Mesenteric fat pad (tissue), 1 donor: ENCODE data around the gene TMEM248. TPM values are rescaled to one million over a fixed set of nuclear protein-coding genes. Genes with fewer than 3 reads are reported as not detected.
"Not testable (repeated sequence)": the region's sequence is repeated elsewhere in the genome, so short reads cannot be mapped to it uniquely, and the experiment has no call there.

Source experiments
- DNase-seq: peaks from one replicate; pipeline ENCODE4 v3.0.0-alpha.2; 2020; ENCODE audit warnings: low spot score
- total RNA-seq: library from RNA; stranded (reverse); fragmentation: NEBNext Ultra II Directional; extraction: Animal tissue kit (Norgen Biotek cat#: 25700); gene quantifications from one replicate; pipeline ENCODE4 v1.2.1, GENCODE V29; 2021
- donor health status: DM: yes; HTN: yes; CAD: no.

Gene TMEM248
- total RNA-seq, 1 donor from 2014 or later = 84.8 TPM

DNA sequence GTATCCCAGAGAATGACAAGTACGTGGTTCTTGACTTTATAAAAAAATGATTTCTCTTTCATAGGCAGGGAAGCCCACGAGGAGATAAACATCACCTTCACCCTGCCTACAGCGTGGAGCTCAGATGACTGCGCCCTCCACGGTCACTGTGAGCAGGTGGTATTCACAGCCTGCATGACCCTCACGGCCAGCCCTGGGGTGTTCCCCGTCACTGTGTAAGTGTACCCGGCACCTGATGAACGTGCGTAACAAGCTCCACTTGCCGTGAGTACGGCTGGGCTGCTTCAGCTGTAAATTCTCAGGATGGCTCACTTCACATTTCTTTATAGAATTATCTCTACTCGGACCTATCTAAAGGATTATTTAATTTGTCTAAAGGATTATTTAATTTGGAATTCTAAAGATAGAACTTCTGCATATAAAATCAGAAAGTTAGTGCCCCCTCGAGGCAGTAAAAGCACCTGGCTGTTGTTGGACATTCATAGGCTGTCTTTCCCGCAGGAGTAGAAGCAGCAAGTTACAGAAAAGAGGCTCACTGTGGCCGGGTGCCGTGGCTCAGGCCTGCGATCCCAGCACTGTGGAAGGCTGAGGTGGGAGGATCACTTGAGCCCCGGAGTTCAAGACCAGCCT lies 27.6 kb downstream of the TMEM248 start:
- no peak for DNase-seq

DNA sequence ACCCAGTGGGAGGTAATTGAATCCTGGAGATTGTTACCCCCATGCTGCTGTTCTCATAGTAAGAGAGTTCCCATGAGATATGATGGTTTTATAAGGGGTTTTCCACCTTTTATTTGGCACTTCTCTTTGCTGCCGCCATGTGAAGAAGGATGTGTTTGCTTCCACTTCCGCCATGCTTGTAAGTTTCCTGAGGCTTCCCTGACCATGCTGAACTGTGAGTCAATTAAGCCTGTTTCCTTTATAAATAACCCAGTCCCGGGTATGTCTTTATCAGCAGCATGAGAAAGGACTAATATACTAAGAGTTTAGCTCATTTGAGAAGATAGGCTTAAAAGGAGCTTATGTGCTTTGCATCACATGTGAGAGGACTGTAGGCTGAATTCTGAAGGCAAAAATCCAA lies 29.3 kb downstream of the TMEM248 start:
- DNase-seq = no peak

DNA sequence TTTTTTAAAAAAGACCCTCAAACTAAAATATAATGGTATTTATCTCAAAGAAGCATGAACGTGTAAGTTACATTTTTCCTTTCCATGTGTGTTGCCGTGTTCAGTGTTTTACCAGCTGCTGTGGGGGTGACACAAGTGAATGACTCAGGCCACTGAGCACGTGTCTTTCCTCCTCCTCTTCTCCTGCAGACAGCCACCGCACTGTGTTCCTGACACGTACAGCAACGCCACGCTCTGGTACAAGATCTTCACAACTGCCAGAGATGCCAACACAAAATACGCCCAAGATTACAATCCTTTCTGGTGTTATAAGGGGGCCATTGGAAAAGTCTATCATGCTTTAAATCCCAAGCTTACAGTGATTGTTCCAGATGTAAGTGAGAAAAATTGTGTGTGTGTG lies 29.7 kb downstream of the TMEM248 start:
- DNase-seq = no peak

DNA sequence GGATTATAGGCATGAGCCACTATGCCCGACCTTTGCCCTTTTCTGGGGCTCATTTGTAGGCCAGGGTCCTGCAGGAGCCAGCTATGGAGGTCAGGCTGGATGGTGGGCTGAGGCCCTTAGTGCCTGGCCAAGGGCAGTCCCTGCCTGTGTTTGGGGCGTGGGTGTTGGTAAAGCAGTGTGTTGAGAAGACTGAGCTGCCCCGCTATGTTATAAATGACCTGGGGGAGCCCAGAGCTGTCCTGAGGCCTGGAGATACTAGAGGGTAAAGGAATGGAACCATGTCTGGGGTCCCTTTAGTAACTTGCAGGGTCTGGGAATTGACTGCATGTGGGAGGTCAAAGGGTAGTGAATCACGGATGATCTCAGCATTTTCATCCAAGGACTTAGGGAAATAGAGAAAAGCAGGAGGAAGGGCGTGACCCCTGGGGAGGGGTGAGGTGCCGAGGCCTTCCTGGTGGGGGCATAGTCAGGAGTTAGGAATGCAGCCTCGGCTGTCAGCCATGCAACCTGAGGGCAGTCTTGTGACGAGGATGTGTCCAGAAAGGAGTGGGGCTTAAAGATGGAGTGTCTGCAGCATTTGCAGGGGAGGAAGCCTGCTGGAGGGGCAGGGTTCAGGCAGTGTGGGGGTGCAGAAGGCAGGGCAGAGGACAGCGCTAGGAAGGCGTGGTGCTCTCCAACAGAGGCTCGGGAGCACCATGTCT lies 31.5 kb downstream of the TMEM248 start:
- DNase-seq = no peak

DNA sequence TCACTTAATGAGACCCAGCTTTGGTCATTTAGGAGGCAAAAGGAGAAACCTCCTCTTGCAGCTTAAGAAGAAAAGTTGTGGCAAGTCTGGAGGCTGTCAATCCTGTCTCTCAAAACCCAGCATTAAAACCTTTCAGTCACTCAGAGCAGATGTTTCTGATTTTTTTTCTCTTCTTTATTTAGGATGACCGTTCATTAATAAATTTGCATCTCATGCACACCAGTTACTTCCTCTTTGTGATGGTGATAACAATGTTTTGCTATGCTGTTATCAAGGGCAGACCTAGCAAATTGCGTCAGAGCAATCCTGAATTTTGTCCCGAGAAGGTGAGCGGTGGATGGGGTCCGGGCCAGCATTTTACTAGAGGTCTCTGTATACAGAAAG lies 32.0 kb downstream of the TMEM248 start:
- no peak for DNase-seq

DNA sequence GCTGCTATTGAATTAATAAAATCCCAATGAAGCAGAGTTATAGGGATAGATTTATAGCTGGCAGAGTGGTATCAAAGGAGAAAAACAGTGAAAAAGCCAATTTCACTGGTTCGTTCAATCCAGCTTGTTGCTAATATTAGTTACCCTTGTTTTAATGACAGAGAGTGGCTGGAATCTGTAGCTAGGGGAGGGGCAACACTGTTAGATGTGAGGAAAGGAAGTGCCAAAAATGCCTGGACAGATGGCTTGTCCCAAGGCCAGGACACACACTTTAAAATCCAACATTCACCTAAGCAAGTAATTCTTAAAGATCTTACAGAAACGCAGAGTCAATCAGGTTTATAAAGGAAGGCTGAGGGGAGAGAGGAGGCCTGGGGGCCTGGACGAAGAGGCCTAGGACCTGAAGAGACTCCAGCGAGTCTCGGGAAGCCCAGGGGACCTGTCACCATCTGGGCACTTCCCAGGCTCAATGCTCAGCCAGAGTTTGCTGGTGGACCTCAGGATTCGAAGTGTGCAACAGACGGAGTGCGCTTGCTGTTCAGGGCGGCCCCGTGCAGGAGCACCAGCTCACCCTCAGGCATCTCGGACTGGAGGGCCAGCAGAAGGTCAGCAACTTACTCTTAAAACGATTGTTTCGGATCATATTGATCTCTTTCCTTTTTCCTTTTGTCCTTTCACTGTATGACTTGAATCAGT lies 36.7 kb downstream of the TMEM248 start:
- DNase-seq = no peak

DNA sequence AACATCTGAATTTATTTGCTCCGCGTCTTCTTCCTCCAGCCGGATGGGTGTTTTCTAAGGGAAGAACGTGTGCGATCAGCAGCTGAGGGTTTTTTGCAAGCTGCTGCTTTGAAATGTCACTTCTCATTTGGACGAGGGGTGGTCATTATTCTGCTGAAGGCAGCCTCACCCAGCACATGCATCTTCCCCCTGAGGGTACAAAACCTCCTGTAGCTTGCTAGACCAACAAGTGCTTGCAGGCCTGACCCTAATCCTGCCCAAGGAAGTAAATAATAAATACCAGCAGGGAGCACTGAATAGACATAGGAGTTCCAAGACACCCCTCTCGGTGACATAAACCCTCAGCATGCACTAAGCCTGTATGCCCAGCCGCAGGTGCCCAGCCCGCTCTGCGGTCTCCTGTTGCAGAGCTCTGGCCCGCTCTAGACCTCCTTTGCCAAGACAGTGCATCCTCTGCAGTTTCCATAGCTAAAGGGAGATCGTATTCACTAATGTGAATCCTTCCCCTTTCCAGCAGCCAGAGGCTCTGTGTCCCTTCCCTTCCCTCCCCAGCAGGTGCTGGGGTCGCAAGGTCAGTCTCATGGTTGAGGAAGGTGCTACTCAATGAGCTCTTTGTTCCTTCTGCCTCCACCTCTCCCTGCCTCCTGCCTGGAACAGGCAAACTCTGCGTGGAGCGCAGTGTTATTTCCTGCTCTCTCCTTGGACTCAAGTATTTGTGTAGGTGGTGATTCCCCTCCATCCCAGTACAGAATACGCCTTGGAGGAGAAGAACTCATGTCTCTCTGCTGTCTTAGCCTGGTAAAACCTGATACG lies 37.7 kb downstream of the TMEM248 start:
- DNase-seq = no peak

DNA sequence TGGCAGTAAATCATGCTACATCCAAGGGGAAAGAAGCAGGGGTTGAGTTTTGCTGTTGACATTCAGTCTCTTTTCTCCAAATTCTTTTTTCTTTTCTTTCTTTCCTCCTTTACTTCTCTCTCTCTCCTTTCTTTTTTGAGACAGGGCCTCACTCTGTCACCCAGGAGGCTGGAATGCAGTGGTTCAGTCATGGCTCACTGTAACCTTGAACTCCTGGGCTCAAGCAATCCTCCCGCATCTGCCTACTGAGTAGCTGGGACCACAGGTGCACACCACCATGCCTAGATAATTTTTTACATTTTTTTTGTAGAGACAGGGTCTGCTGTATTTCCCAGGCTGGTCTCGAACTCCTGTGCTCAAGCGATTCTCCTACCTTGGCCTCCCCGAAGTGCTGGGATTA lies 39.2 kb downstream of the TMEM248 start:
- DNase-seq = no peak

DNA sequence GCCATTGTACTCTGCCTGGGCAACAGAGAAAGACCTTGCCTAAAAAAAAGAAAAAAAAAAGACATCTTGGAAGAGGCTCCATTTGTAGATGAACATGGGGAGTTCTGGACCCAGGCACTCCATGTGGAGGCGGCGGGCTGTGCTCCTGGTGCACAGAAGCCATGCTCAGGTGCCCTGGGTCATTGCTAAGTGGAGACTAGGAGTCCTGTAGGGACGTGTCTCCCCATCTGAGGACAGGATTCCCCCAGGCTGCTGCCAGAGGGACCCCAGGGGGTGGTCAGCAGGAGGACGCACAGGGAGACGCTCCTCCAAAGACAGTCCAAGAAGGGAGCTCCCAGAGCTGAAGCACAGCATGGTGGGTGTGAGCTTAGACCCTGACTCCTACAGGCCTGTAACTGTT lies 40.1 kb downstream of the TMEM248 start:
- DNase-seq = no peak

DNA sequence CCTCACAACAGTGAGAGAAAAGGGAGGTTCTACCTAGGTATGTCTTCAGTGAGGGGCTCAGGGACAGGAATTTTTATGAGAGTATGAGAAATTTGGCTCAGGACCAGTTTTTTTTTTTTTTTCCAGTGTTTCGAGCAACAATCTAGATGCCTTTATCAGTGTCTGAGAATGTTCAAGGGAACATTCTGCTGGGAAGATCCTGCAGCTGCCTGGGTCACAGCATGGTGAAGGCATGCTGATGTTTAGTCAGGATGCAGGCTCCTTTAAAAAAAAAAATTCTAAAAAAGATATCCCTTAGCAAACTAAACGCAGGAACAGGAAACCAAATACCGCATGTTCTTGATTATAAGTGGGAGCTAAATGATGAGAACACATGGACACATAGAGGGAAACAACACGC lies 43.4 kb downstream of the TMEM248 start:
- no peak for DNase-seq

DNA sequence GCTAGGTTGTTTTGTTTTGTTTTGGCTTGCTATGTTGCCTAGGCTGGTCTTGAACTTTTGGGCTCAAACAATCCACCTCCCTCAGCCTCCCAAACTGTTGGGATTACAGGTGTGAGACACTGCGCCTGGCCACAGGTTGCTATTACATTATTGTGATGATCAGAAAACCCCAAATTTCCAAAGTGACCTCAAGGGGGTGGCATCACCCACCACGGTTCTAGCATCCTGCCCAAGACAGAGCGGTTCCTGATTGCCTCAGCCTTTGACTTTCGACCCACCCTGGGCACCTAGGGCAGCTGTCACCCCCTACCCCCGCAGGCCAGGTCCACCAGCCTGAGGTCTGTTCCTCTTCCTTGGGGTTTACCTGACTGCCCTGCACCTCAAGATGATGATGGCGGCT lies 46.0 kb downstream of the TMEM248 start:
- DNase-seq = no peak

DNA sequence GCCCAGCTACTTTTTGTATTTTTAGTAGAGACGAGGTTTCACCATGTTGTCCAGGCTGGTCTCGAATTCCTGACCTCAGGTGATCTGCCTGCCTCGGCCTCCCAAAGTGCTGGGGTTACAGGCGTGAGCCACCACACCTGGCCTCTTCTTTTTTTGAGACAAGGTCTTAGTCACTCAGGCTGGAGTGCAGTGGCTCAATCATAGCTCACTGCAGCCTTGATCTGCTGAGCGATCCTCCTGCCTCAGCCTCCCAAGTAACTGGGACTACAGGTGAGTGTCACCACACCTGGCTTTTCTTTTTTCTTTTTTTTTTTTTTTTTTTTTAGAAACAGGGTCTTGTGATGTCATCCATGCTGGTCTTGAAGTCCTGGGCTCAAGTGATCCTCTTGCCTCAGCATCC lies 48.0 kb downstream of the TMEM248 start:
- DNase-seq = peak; percentile 41

DNA sequence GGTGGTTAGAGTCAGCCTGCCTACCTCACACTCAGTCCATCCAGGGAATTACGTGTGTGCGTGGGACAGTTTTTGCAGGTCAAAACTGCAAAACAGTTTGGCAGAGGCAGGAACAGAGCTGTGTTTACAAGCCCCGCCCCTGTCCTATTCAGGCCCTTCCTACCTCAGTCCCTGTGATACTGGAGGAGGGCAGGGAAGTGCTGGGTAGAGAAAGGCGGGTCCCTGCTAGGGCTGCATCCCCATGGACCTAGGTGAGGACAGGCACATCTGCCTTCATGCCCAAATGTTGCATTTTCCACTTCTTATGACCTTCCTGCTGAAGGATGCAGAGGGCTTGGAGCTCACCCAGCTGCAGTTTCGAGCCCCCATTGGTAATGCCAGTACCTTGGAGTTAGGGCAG lies 49.3 kb downstream of the TMEM248 start:
- DNase-seq = peak; percentile 65

DNA sequence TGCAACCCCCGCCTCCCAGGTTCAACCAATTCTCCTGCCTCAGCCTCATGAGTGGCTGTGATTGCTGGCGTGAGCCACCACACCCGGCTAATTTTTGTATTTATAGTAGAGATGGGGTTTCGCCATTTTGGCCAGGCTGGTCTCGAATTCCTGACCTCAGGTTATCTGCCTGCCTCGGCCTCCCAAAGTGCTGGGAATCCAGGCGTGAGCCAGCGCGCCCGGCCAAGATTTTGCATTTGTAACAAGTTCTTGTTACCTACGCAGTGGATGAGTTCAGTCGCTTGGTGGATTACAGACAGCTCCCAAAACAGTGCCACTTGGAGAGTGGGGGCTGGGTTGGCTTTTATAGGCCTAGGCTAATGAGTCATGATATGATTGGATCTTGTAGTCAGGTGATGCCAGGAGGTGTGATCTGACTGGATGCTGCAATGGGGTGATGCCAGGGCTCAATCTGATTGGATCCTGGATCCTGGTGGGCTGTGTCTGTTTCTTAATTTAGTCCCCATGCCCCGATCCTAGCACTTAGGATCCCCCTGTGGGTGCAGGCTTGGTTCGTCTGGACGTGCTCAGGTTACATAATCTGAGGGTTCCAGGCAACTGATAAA lies 54.1 kb downstream of the TMEM248 start:
- DNase-seq = peak; percentile 62

DNA sequence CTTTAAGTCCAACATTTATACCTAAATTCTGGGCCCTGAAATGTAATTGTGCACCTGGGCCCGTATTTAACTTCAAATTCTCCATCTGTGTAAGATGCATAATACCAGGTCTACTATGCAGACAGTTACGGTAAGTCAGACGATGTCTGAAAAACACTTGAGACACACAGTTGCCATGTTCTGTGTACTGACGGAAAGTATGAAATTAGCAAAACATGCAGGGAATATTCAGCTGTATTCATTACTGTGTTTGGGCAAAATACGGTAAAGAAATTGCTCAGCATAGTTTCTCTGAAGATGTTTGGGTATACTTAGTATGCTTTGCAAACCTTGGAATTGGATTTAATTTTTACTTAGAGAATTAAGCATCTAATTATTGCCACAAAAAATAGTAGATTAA lies 57.3 kb downstream of the TMEM248 start:
- DNase-seq = not testable (repeated sequence)

DNA sequence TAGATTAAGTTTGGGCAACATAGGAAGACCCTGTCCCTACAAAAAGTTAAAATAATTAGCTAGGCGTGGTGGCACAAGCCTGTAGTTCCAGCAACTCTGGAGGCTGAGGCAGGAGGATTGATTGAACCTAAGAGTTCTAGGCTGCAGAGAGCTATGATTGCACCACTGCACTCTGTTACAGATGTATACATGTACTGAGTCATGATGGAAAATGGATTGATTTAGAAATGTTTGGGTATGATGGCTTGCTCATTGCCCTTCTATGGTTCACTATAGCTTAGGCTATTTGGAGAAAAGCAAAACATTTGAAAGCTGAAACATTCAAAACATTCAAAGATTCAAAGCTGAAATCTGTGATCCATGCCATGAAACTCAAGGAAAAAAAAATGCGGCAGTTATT lies 58.0 kb downstream of the TMEM248 start:
- not testable (repeated sequence) for DNase-seq

DNA sequence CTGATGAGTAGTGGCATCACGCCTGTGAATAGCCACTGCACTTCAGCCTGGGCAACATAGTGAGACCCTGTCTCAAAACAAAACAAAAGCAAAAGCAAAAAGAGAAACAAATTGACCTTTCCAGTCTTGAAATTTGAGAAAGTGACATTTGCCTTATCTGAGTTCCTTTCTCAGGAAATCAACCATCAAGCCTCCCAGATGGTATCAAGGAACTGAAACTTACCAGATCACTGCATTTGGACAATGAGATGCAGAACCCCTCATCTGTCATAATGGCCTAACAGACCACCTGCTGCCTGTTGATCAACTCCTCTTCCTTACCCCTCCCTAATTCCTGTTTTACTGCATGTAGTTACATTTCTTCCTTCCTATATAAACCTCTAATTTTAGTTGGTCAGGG lies 59.3 kb downstream of the TMEM248 start:
- not testable (repeated sequence) for DNase-seq

DNA sequence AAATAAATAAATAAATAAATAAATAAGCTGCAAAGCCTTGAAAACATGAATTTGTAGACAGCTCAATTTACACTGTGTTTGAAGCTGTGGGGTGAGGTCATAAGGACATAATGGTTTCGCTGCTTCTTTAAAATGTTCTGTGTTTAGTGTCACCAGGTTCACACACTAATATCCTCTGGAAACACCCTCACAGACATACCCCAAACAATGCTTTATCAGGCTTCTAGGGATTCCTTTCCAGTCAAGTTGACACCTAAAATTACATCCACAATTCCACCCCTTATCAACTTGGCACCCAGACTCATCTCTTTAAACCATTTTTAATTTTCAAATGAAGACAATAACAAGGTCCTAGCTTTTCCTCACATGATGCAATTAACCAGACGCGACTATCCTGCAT lies 68.5 kb downstream of the TMEM248 start:
- DNase-seq = not testable (repeated sequence)

DNA sequence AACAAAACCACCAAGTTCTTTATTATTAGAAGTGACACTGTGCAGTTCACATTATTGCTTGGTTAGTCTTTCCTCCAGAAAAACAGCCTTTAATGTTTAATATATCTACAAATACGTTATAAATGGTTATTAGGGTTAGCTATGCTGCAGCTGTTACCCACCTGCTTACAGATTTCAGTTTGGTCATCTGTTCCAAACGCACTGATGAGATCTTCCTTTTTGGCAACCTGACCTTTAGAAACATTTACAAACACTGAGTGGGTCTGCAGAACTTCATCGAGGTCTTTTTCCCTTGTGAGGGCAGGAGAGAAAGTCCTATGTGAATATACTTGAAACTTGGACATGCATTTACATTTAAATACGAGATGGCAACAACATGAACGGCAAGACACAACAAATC lies 73.0 kb downstream of the TMEM248 start:
- DNase-seq = not testable (repeated sequence)

DNA sequence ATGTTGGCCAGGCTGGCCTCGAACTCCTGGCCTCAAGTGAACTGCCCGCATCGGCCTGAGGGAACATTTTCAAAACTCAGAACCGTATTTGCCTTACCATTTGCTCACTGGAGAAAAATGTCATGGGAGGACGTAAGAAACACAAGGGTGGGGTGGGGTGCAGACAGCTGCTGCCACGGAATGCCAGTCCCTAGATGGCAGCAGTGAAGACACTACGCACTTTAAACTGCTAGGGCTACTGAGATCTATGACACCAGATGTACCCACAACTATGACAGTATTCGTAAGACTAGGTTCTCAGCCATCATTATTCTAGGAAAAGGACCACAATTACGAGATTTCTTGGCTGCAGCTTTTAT lies 73.6 kb downstream of the TMEM248 start:
- not testable (repeated sequence) for DNase-seq

DNA sequence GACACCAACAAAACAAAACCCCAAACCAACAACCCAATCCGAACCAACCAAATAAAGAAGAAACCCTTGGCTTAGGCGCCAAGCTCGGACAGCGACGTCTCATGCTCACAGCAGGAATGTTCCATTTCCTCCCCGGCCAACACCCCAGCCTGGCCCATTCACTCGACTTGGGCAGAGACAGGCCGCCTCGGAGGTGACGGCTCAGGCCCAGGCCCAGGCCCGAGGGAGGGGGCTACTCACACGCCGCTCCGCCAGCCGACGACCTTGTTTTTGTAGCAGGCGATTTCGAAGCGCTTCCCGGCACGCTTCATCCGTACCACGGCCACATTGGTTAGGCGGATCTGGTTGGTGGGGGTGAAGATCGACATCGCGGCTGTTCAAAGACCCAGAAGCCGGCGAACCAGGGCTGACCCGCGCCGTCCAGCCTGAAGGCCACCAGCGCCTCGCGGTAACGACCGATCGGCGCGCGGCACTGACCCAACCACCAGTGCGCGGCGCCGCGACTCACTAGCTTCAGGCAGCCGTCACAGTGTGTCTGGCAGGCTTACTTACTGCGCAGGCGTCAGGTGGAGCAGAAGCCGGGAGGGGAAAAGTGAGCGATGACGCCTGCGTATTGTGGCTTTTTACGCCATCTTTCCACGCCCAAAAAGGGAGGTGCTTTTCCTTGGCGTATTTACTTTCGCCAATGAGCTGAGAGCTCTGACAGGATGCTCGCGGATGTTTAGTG lies 74.2 kb downstream of the TMEM248 start, which contains the start of gene SBDS:
Gene SBDS, minus strand, starts transcription at position 537 of the 727 bp plus-strand sequence. Its CDS starts 169 bp downstream, at position 368.
- DNase-seq = peak; percentile 96
